ENCODE results near the gene TGFBRAP1. TPM values are rescaled to one million over a fixed set of nuclear protein-coding genes. Genes with fewer than 3 reads are reported as not detected.

Gene TGFBRAP1
- total and polyA plus RNA-seq, 2 experiments from 2014 or later = 10.4 to 18.3 TPM

DNA sequence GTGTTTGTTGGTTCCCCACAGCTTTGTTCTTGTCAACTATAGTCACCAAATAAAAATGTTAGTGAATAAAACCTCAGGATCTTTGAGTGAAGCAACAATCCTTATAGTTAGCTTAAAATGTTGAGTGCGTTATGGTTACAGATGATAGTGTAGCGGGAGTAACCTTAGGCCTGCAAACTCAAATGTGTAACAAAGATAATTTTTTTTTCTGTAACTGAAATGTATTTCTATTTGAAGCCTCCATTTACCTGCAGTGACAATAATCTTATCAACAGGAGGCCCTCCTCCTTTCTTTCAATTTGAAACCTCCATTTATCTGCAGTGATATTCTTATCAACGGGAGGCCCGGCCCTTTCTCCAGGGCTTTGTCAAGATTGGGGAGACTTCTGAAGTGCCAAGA is 4.7 kb upstream of the TGFBRAP1 start:
- no peaks in the 10 kb centered on the region for H4K20me1 ChIP-seq (ENCODE audit: insufficient read depth, poor library complexity, severe bottlenecking)
- DNase-seq (ENCODE audit: low spot score) = no peak
- H2AFZ ChIP-seq = no peak overlapping the region
- no peaks in the 10 kb centered on the region for H3K9me3 ChIP-seq (ENCODE audit: low read depth)
- H3K27ac ChIP-seq = no peak overlapping the region
- no peak overlapping the region for H3K4me2 ChIP-seq
- no peaks in the 10 kb centered on the region for H3K9me2 ChIP-seq (replicated peaks; ENCODE audit: insufficient read depth)
- H3K4me1 ChIP-seq (ENCODE audit: insufficient read depth) = peaks cover 26% of the 10 kb centered on the region
- 67% methylated on average over 4 of the region's 4 CpGs for WGBS (ENCODE audit: low lambda C conversion rate, missing lambda C conversion rate)
- no peak overlapping the region for H3K4me3 ChIP-seq
- H3K79me2 ChIP-seq = peaks cover 40% of the 10 kb centered on the region
- H3K36me3 ChIP-seq (replicated peaks; ENCODE audit: insufficient read depth, low read depth) = no peaks in the 10 kb centered on the region
- H3K27me3 ChIP-seq = no peaks in the 10 kb centered on the region
- TF ChIP-seq EZH2 (IDR thresholded peaks at IDR 0.05; ENCODE audit: borderline replicate concordance) = no peak
- TF ChIP-seq, protein P1, sequence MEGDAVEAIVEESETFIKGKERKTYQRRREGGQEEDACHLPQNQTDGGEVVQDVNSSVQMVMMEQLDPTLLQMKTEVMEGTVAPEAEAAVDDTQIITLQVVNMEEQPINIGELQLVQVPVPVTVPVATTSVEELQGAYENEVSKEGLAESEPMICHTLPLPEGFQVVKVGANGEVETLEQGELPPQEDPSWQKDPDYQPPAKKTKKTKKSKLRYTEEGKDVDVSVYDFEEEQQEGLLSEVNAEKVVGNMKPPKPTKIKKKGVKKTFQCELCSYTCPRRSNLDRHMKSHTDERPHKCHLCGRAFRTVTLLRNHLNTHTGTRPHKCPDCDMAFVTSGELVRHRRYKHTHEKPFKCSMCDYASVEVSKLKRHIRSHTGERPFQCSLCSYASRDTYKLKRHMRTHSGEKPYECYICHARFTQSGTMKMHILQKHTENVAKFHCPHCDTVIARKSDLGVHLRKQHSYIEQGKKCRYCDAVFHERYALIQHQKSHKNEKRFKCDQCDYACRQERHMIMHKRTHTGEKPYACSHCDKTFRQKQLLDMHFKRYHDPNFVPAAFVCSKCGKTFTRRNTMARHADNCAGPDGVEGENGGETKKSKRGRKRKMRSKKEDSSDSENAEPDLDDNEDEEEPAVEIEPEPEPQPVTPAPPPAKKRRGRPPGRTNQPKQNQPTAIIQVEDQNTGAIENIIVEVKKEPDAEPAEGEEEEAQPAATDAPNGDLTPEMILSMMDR (IDR thresholded peaks at IDR 0.05; ENCODE audit: poor library complexity) = no peak
- no peak for TF ChIP-seq EZH2phosphoT487 (IDR thresholded peaks at IDR 0.05; ENCODE audit: low read depth, severe bottlenecking, unreplicated experiment)

- TF ChIP-seq, protein P1 (IDR thresholded peaks at IDR 0.05; ENCODE audit: poor library complexity) = no peak
- TF ChIP-seq EZH2 (IDR thresholded peaks at IDR 0.05; ENCODE audit: borderline replicate concordance) (no peak), EZH2phosphoT487 (IDR thresholded peaks at IDR 0.05; ENCODE audit: low read depth, severe bottlenecking, unreplicated experiment) (no peak)
- H3K4me2 ChIP-seq = peak overlapping the region; percentile 92
- no peaks in the 10 kb centered on the region for H3K9me3 ChIP-seq (ENCODE audit: low read depth)
- peak overlapping the region; percentile 94 for H3K27ac ChIP-seq
- peaks cover 18% of the 10 kb centered on the region for H3K4me1 ChIP-seq (ENCODE audit: insufficient read depth)
- H3K9me2 ChIP-seq (replicated peaks; ENCODE audit: insufficient read depth) = no peaks in the 10 kb centered on the region
- peak overlapping the region; percentile 92 for H2AFZ ChIP-seq
- H3K36me3 ChIP-seq (replicated peaks; ENCODE audit: insufficient read depth, low read depth) = no peaks in the 10 kb centered on the region
- no peaks in the 10 kb centered on the region for H4K20me1 ChIP-seq (ENCODE audit: insufficient read depth, poor library complexity, severe bottlenecking)
- peak; percentile 31 for DNase-seq (ENCODE audit: low spot score)
- no peak overlapping the region for H3K4me3 ChIP-seq
- 91% methylated on average over 4 of the region's 4 CpGs for WGBS (ENCODE audit: low lambda C conversion rate, missing lambda C conversion rate)
- H3K27me3 ChIP-seq = no peaks in the 10 kb centered on the region
- H3K79me2 ChIP-seq = peaks cover 46% of the 10 kb centered on the region
Observed at GRCh38 chr2:105330681-105331375, 1.3 kb upstream of the TGFBRAP1 start.

DNA sequence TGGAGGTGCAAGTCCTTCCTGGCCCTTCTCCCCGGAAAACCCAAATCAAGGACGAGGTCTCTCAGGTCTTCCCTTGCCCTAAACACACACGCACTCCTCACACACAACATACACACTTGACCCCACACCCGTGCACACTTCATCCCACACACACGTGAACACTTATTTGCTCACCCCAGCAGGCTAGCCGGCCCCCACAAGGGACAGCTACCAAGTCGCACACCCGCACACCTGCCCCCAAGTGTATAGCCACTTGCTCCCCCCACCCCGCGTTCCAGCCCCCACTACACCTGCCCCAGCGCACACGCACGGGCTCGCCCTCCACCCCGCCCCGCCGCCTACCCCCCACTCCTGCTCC is 359 bp downstream of the TGFBRAP1 start:
- Histone ChIP-seq H3K9me2 (replicated peaks; ENCODE audit: insufficient read depth) (no peaks in the 10 kb centered on the region), H2AFZ (peak overlapping the region; percentile 86), H3K36me3 (replicated peaks; ENCODE audit: insufficient read depth, low read depth) (no peaks in the 10 kb centered on the region), H3K4me3 (peak overlapping the region; percentile 83), H3K27me3 (no peaks in the 10 kb centered on the region), H3K4me1 (ENCODE audit: insufficient read depth) (peaks cover 25% of the 10 kb centered on the region), H3K9me3 (ENCODE audit: low read depth) (no peaks in the 10 kb centered on the region), H4K20me1 (ENCODE audit: insufficient read depth, poor library complexity, severe bottlenecking) (no peaks in the 10 kb centered on the region), H3K79me2 (peaks cover 63% of the 10 kb centered on the region), H3K27ac (peak overlapping the region; percentile 87), H3K4me2 (peak overlapping the region; percentile 91)
- TF ChIP-seq, protein P1 (IDR thresholded peaks at IDR 0.05; ENCODE audit: poor library complexity) = no peak
- no peak for TF ChIP-seq EZH2 (IDR thresholded peaks at IDR 0.05; ENCODE audit: borderline replicate concordance)
- no peak for TF ChIP-seq EZH2phosphoT487 (IDR thresholded peaks at IDR 0.05; ENCODE audit: low read depth, severe bottlenecking, unreplicated experiment)
- no peak for DNase-seq (ENCODE audit: low spot score)
- WGBS (ENCODE audit: low lambda C conversion rate, missing lambda C conversion rate) = 5% methylated on average over 4 of the region's 17 CpGs

All from hepatocyte (in vitro differentiated cells).